ENCODE results near the gene MAP2K6.

- no peak for TF ChIP-seq POLR2A (IDR thresholded peaks at IDR 0.05)
- peak in 1 of 11 experiments; percentile 18 for TF ChIP-seq CTCF (IDR thresholded peaks at IDR 0.05 in 8 of 11, conservative IDR thresholded peaks at IDR 0.05 in 3 of 11)
- no peak for TF ChIP-seq POLR2AphosphoS5 (IDR thresholded peaks at IDR 0.05)
These were observed 92.0 kb downstream of the MAP2K6 start for GRCh38 chr17:69506489-69506888.

All from spleen (tissue), 7 donors.